ENCODE data around the gene TRMT2A.

The TRMT2A gene

GRCh38 chr22:20107951-20108756 is 8.9 kb downstream of the TRMT2A start:
- no peak for TF ChIP-seq CTCF (conservative IDR thresholded peaks at IDR 0.05; ENCODE audit: low read depth, low read length)
- no peak for DNase-seq (ENCODE audit: low read depth)
- no peak overlapping the region for H3K4me3 ChIP-seq (ENCODE audit: low read length)

- TF ChIP-seq CTCF (conservative IDR thresholded peaks at IDR 0.05; ENCODE audit: low read depth, low read length): no peak
Measured at GRCh38 chr22:20107471-20107901, 9.5 kb downstream of the TRMT2A start.

GRCh38 chr22:20106849-20107237 is 10.2 kb downstream of the TRMT2A start:
- H3K4me3 ChIP-seq (ENCODE audit: low read length): no peak overlapping the region
- DNase-seq (ENCODE audit: low read depth): no peak
- TF ChIP-seq CTCF (conservative IDR thresholded peaks at IDR 0.05; ENCODE audit: low read depth, low read length): no peak

More at GRCh38 chr22:20107471-20107901, 9.5 kb downstream of the TRMT2A start:
- DNase-seq (ENCODE audit: low read depth): no peak
- H3K4me3 ChIP-seq (ENCODE audit: low read length): no peak overlapping the region

- no peak overlapping the region for H3K4me3 ChIP-seq (ENCODE audit: low read length)
- no peak for TF ChIP-seq CTCF (conservative IDR thresholded peaks at IDR 0.05; ENCODE audit: low read depth, low read length)
Measured at GRCh38 chr22:20106205-20106848, 10.7 kb downstream of the TRMT2A start.

GRCh38 chr22:20105456-20106204 is 11.4 kb downstream of the TRMT2A start:
- H3K4me3 ChIP-seq (ENCODE audit: low read length): no peak overlapping the region
- TF ChIP-seq CTCF (conservative IDR thresholded peaks at IDR 0.05; ENCODE audit: low read depth, low read length): no peak
- DNase-seq (ENCODE audit: low read depth): no peak

More at GRCh38 chr22:20106205-20106848, 10.7 kb downstream of the TRMT2A start:
- no peak for DNase-seq (ENCODE audit: low read depth)

DNA sequence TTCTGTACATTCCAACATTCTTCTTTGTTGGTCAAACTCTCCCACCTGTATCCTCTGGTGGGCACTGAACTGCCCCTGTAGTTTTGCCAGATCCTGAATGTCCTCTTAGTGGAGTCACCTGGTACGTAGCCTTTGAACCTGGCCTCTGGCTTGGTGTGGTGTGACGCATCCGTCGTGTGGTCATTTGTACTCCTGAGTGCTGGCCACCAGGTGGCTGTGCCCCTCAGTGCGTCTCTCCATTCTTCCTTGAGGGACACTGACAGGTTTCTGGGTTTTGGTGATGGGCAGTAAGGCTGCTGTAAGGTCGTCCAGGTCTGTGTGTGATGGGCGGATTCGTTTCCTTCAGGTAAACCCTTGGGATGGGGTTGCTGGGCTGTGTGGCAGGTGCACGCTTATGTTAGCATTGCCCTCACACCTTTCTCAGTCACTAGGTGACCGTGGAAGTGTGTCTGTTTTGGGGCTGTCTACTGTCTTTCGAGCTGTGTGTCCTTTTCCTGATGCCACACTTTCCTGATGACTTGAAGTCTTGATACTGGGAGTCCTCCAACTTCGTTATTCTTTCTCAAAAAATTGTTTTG is 14.7 kb downstream of the TRMT2A start:
- TF ChIP-seq CTCF (conservative IDR thresholded peaks at IDR 0.05; ENCODE audit: low read depth, low read length): no peak
- H3K4me3 ChIP-seq (ENCODE audit: low read length): no peak overlapping the region
- no peak for DNase-seq (ENCODE audit: low read depth)

Measured in retinal pigment epithelial cell (primary cell).